GM21528 (cell line): ENCODE measurements around the gene EEF1A2.

ENCODE experiments used
- ATAC-seq: cut with Tn5 transposase; IDR thresholded peaks from one replicate; pipeline ENCODE4 v1.9.1; 2021; ENCODE audit warnings: mild to moderate bottlenecking, moderate library complexity; ENCODE audit not compliant: unreplicated experiment, low FRiP score

EEF1A2 gene

DNA sequence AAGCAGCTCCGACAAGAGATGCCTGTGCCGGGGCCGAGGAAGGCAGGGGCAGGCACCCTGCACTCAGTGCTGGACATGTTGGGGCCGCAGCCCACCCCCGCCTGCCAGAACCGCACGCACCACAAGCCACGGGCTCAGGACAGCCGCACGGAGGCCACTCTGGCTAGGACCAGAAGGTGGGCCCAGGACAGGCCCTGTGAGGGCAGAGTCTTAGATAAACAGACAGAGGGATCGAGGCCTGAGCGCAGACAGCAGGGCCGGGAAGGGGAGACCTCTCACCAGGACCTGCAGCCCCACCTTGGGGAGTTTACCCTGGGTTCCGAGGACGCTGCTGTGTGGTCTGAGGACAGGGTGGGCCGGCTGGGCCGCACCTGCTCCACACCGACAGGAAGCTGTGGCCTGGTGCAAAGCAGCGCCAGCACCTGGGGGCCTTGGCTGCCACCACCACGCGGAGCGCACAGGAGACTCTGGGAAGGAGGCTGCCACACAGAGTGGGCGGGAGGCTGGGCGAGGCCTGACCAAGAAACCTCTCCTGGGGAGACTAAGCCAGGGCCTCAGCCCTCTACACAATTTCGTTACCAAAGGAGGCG lies 58.4 kb downstream of the EEF1A2 start:
- no peak for ATAC-seq

- no peak for ATAC-seq
Observed at GRCh38 chr20:63439866-63440265, 59.0 kb downstream of the EEF1A2 start.

GRCh38 chr20:63438121-63438520 lies 60.8 kb downstream of the EEF1A2 start:
- ATAC-seq: no peak
